GM19240 (cell line): ENCODE measurements around the gene NDUFAF3.

Experiments
- DNase-seq: peaks from one replicate; pipeline ENCODE4 v3.0.0; 2011; ENCODE audit warnings: low spot score; ENCODE audit not compliant: insufficient read length

NDUFAF3 gene

GRCh38 chr3:49021813-49022687 lies at the start of gene NDUFAF3:
Gene NDUFAF3 (plus strand): TSS chr3:49022121. CDS start chr3:49022145, 24 bp downstream.
- peak; percentile 41 for DNase-seq

- DNase-seq: no peak
These were observed 47.7 kb upstream of the NDUFAF3 start for GRCh38 chr3:48974076-48974864.

- no peak for DNase-seq
These were observed 42.5 kb upstream of the NDUFAF3 start for GRCh38 chr3:48979451-48979850.

GRCh38 chr3:48980295-48980694 lies 41.6 kb upstream of the NDUFAF3 start:
- DNase-seq: no peak

GRCh38 chr3:48982016-48982415 lies 39.9 kb upstream of the NDUFAF3 start:
- DNase-seq: no peak

- no peak for DNase-seq
These were observed 39.2 kb upstream of the NDUFAF3 start for GRCh38 chr3:48982686-48983085.

- DNase-seq: no peak
These were observed 38.8 kb upstream of the NDUFAF3 start for GRCh38 chr3:48983096-48983495.

- no peak for DNase-seq
These were observed 37.3 kb upstream of the NDUFAF3 start for GRCh38 chr3:48984663-48985062.

- no peak for DNase-seq
These were observed 36.0 kb upstream of the NDUFAF3 start for GRCh38 chr3:48985831-48986376.

GRCh38 chr3:48989126-48989795 lies 32.7 kb upstream of the NDUFAF3 start:
- DNase-seq: no peak

GRCh38 chr3:48989796-48990635 lies 31.9 kb upstream of the NDUFAF3 start, which contains the start of gene P4HTM:
Gene P4HTM (plus strand): TSS chr3:48990241. CDS start chr3:48990257, 16 bp downstream.
- no peak for DNase-seq

- DNase-seq: no peak
These were observed 31.1 kb upstream of the NDUFAF3 start for GRCh38 chr3:48990636-48991469.

GRCh38 chr3:48991851-48992545 lies 29.9 kb upstream of the NDUFAF3 start:
- DNase-seq: no peak

- no peak for DNase-seq
These were observed 28.1 kb upstream of the NDUFAF3 start for GRCh38 chr3:48993834-48994233.

- DNase-seq: no peak
These were observed 25.3 kb upstream of the NDUFAF3 start for GRCh38 chr3:48996640-48997039.

GRCh38 chr3:48997102-48997635 lies 24.8 kb upstream of the NDUFAF3 start:
- DNase-seq: no peak

- no peak for DNase-seq
These were observed 23.9 kb upstream of the NDUFAF3 start for GRCh38 chr3:48997714-48998637.
